ENCODE data around the gene TRIM44. TPM values are rescaled to one million over a fixed set of nuclear protein-coding genes. Genes with fewer than 3 reads are reported as not detected.

TRIM44 gene
- total RNA-seq, 1 experiment from 2014 or later, result 81.4 TPM

DNA sequence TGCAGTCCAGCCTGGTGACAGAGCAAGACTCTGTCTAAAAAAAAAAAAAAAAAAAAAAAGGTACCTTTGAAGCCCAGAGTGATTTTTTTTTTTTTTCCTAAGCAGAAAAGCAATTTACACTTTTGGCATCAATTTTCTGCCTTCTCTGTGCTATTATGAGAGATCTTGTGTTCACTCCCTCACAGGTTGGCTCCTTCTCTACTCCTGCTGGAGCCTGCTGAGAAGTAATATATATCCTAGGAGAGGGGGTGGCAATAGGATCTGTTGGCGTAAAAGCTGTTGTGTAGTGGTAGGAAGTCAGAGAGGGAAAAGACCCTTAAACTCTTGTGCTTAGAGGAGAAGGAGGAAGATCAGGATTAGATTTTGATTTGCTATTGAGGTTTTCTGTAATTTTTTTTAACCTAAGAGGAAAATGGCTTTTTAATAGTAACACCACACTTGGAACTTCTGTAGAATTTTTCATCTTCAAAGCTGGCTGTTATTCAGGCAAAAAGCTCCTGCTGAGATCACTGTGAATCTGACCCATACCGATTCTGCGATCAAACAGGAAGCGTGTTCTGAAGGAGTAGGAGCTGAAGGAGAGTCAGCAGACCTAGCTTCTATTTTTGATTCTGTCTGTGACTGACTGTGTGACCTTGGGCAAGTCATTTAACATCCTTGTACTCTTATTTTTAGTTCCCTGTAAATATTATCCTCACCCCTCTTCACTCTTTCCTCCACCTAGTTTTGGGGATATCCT, 77.7 kb downstream of the TRIM44 start:
- POLR2A ChIA-PET, result no interaction called here
- Histone ChIP-seq H3K27me3 (replicated peaks; ENCODE audit: control insufficient read depth, insufficient read depth, low read length) (no peaks in the 10 kb centered on the region), H3K9me3 (no peaks in the 10 kb centered on the region), H3K4me1 (no peaks in the 10 kb centered on the region), H3K36me3 (ENCODE audit: control insufficient read depth, insufficient read depth, low read length) (no peaks in the 10 kb centered on the region; the same call in 1 of the 2 replicates), H3K4me3 (ENCODE audit: low read depth, low read length) (no peak overlapping the region)
- Mint-ChIP-seq H3K36me3 (ENCODE audit: insufficient read depth, unreplicated experiment) (peaks cover 44% of the 10 kb centered on the region), H3K4me3 (ENCODE audit: unreplicated experiment) (no peak overlapping the region), H3K4me1 (ENCODE audit: low read depth, unreplicated experiment) (no peaks in the 10 kb centered on the region), H3K9me3 (ENCODE audit: unreplicated experiment) (peaks cover 10% of the 10 kb centered on the region), H3K27ac (ENCODE audit: unreplicated experiment) (no peak overlapping the region), H3K27me3 (ENCODE audit: insufficient read depth, unreplicated experiment) (no peaks in the 10 kb centered on the region)
- intact Hi-C loops (cut with micrococcal nuclease; ENCODE audit: unreplicated experiment), result no loop called here
- no peak for DNase-seq
- CTCF ChIA-PET, result interaction anchor here (0.6 kb wide), 1 partner anchor 82 kb away, joined by 3 read pairs; no protein-coding TSS in a partner anchor
- TF ChIP-seq CTCF (IDR thresholded peaks at IDR 0.05; ENCODE audit: insufficient read depth in 1 of 2, low read depth in 1 of 2, low read length in 1 of 2, severe bottlenecking in 1 of 2, unreplicated experiment in 1 of 2), result no peak
- BruUV-seq (replicated peaks), result no TSS peak

GRCh38 chr11:35742707-35743454, 80.3 kb downstream of the TRIM44 start:
- no TSS peak for BruUV-seq (replicated peaks)
- ChIA-PET CTCF (no interaction called here), POLR2A (no interaction called here)
- Mint-ChIP-seq H3K27me3 (ENCODE audit: insufficient read depth, unreplicated experiment) (no peaks in the 10 kb centered on the region), H3K4me1 (ENCODE audit: low read depth, unreplicated experiment) (no peaks in the 10 kb centered on the region), H3K9me3 (ENCODE audit: unreplicated experiment) (no peaks in the 10 kb centered on the region), H3K27ac (ENCODE audit: unreplicated experiment) (no peak overlapping the region), H3K36me3 (ENCODE audit: insufficient read depth, unreplicated experiment) (peaks cover 40% of the 10 kb centered on the region), H3K4me3 (ENCODE audit: unreplicated experiment) (no peak overlapping the region)
- H3K9me3 ChIP-seq, result no peaks in the 10 kb centered on the region
- TF ChIP-seq CTCF (IDR thresholded peaks at IDR 0.05; ENCODE audit: insufficient read depth in 1 of 2, low read depth in 1 of 2, low read length in 1 of 2, severe bottlenecking in 1 of 2, unreplicated experiment in 1 of 2), result no peak
- H3K36me3 ChIP-seq (ENCODE audit: control insufficient read depth, insufficient read depth, low read length), result no peaks in the 10 kb centered on the region; the same call in 1 of the 2 replicates
- H3K27me3 ChIP-seq (replicated peaks; ENCODE audit: control insufficient read depth, insufficient read depth, low read length), result no peaks in the 10 kb centered on the region
- H3K4me3 ChIP-seq (ENCODE audit: low read depth, low read length), result no peak overlapping the region
- no peak for DNase-seq
- no peaks in the 10 kb centered on the region for H3K4me1 ChIP-seq
- intact Hi-C loops (cut with micrococcal nuclease; ENCODE audit: unreplicated experiment), result no loop called here

- no peak for DNase-seq
- Mint-ChIP-seq H3K27ac (ENCODE audit: unreplicated experiment) (no peak overlapping the region), H3K36me3 (ENCODE audit: insufficient read depth, unreplicated experiment) (peaks cover 39% of the 10 kb centered on the region), H3K4me1 (ENCODE audit: low read depth, unreplicated experiment) (no peaks in the 10 kb centered on the region), H3K9me3 (ENCODE audit: unreplicated experiment) (no peaks in the 10 kb centered on the region), H3K4me3 (ENCODE audit: unreplicated experiment) (no peak overlapping the region), H3K27me3 (ENCODE audit: insufficient read depth, unreplicated experiment) (no peaks in the 10 kb centered on the region)
- CTCF ChIA-PET, result interaction anchor here (1.1 kb wide), 1 partner anchor 75 kb away, joined by 4 read pairs; no protein-coding TSS in a partner anchor
- Histone ChIP-seq H3K36me3 (ENCODE audit: control insufficient read depth, insufficient read depth, low read length) (no peaks in the 10 kb centered on the region; the same call in 1 of the 2 replicates), H3K4me1 (peaks cover 19% of the 10 kb centered on the region), H3K9me3 (no peaks in the 10 kb centered on the region), H3K4me3 (ENCODE audit: low read depth, low read length) (no peak overlapping the region), H3K27me3 (replicated peaks; ENCODE audit: control insufficient read depth, insufficient read depth, low read length) (no peaks in the 10 kb centered on the region)
- TF ChIP-seq CTCF (IDR thresholded peaks at IDR 0.05; ENCODE audit: insufficient read depth in 1 of 2, low read depth in 1 of 2, low read length in 1 of 2, severe bottlenecking in 1 of 2, unreplicated experiment in 1 of 2), result no peak
- intact Hi-C loops (cut with micrococcal nuclease; ENCODE audit: unreplicated experiment), result no loop called here
- no TSS peak for BruUV-seq (replicated peaks)
- POLR2A ChIA-PET, result no interaction called here
These were observed 84.0 kb downstream of the TRIM44 start for GRCh38 chr11:35746356-35747153.

Data from Caco-2 (cell line).